ENCODE results near the gene HIVEP2. TPM values are rescaled to one million over a fixed set of nuclear protein-coding genes. Genes with fewer than 3 reads are reported as not detected.

HIVEP2 gene
- total RNA-seq, 2 donors from 2014 or later, result 25.8 to 30.8 TPM

DNA sequence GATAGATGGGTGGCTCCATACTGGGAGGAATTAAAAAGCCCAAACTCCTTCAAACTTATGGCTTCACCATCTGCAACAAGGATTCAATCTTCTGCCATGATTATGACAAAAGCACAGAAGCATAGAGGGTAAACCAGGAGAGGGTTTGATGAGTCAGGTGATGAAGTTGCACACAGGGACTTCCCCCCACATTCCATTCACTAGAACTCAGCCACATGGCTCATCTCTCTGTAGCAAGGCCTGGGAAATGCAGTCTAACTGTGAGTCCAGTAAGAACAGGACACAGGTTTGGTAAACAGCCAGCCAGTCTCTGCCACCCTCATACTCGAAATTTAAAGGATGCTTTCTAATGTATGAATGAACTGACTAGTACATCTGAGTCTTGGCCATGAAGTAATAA lies 142.9 kb downstream of the HIVEP2 start:
- no peaks in the 10 kb centered on the region for H3K27me3 Mint-ChIP-seq (ENCODE audit: low read depth)
- DNase-seq (peak; percentile 63 to 68), ATAC-seq (replicated peaks in 1 of 2) (peak; percentile 93 to 95)
- peaks cover 10 to 17% of the 10 kb centered on the region in 2 donors for H3K36me3 Mint-ChIP-seq (ENCODE audit: insufficient read depth in 2 of 2)
- peaks cover 91% of the 10 kb centered on the region for H3K4me1 Mint-ChIP-seq (ENCODE audit: low read depth)
- H3K4me3 Mint-ChIP-seq, result peak overlapping the region; percentile 61 to 90
- peaks cover 2 to 3% of the 10 kb centered on the region in 2 donors for H3K9me3 Mint-ChIP-seq
- peak overlapping the region; percentile 99 for H3K27ac Mint-ChIP-seq

GRCh38 chr6:142800240-142800639 lies 144.7 kb downstream of the HIVEP2 start:
- H3K27ac Mint-ChIP-seq, result peak overlapping the region; percentile 80
- ATAC-seq (replicated peaks in 1 of 2), result no peak
- DNase-seq, result no peak
- peaks cover 90% of the 10 kb centered on the region for H3K4me1 Mint-ChIP-seq (ENCODE audit: low read depth)
- H3K9me3 Mint-ChIP-seq, result peaks cover 2 to 3% of the 10 kb centered on the region in 2 donors
- H3K27me3 Mint-ChIP-seq (ENCODE audit: low read depth), result no peaks in the 10 kb centered on the region
- H3K4me3 Mint-ChIP-seq, result no peak overlapping the region
- H3K36me3 Mint-ChIP-seq (ENCODE audit: insufficient read depth in 2 of 2), result peaks cover 7 to 13% of the 10 kb centered on the region in 2 donors

GRCh38 chr6:142799639-142800038 lies 145.3 kb downstream of the HIVEP2 start:
- Mint-ChIP-seq H3K4me3 (no peak overlapping the region), H3K27me3 (ENCODE audit: low read depth) (no peaks in the 10 kb centered on the region), H3K36me3 (ENCODE audit: insufficient read depth in 2 of 2) (peaks cover 7 to 13% of the 10 kb centered on the region in 2 donors), H3K27ac (no peak overlapping the region), H3K4me1 (ENCODE audit: low read depth) (peaks cover 84% of the 10 kb centered on the region), H3K9me3 (peaks cover 2 to 3% of the 10 kb centered on the region in 2 donors)
- ATAC-seq (replicated peaks in 1 of 2) (no peak), DNase-seq (no peak)

- Mint-ChIP-seq H3K36me3 (ENCODE audit: insufficient read depth in 2 of 2) (peaks cover 5 to 13% of the 10 kb centered on the region in 2 donors), H3K4me1 (ENCODE audit: low read depth) (peaks cover 64% of the 10 kb centered on the region), H3K27ac (no peak overlapping the region), H3K27me3 (ENCODE audit: low read depth) (no peaks in the 10 kb centered on the region), H3K4me3 (no peak overlapping the region), H3K9me3 (peaks cover 2 to 3% of the 10 kb centered on the region in 2 donors)
- no peak for DNase-seq
- no peak for ATAC-seq (replicated peaks in 1 of 2)
Measured at GRCh38 chr6:142797159-142797558, 147.8 kb downstream of the HIVEP2 start.

- no peaks in the 10 kb centered on the region for H3K9me3 Mint-ChIP-seq
- peak overlapping the region; percentile 66 for H3K27ac Mint-ChIP-seq
- H3K27me3 Mint-ChIP-seq (ENCODE audit: low read depth), result no peaks in the 10 kb centered on the region
- no peak for DNase-seq
- peaks cover 4 to 14% of the 10 kb centered on the region in 2 donors for H3K36me3 Mint-ChIP-seq (ENCODE audit: insufficient read depth in 2 of 2)
- H3K4me1 Mint-ChIP-seq (ENCODE audit: low read depth), result peaks cover 62% of the 10 kb centered on the region
- ATAC-seq (replicated peaks in 1 of 2), result no peak
- peak overlapping the region in 1 of 2 donors; percentile 18 for H3K4me3 Mint-ChIP-seq
Measured at GRCh38 chr6:142796571-142796970, 148.4 kb downstream of the HIVEP2 start.

DNA sequence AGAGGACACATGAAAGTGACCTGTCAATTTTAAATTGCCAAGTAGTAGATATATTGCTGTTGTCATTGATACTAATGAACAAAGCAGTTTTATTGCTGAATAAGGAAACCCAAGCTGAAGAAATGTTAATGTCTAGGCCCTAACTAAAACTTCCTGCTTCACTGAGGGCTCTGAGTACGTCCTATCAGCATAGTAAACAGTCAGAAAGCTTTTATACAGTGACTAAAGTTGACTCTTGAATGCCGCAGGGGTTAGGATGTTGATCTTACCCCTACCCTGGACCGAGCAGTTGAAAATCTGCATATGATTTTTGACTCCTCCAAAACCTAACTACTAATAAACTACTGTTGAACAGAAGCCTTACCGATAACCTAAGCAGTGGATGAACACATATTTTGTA lies 149.0 kb downstream of the HIVEP2 start:
- H3K27ac Mint-ChIP-seq, result peak overlapping the region; percentile 72
- H3K4me3 Mint-ChIP-seq, result no peak overlapping the region
- ATAC-seq (replicated peaks in 1 of 2) (no peak), DNase-seq (no peak)
- peaks cover 2 to 12% of the 10 kb centered on the region in 2 donors for H3K36me3 Mint-ChIP-seq (ENCODE audit: insufficient read depth in 2 of 2)
- peaks cover 58% of the 10 kb centered on the region for H3K4me1 Mint-ChIP-seq (ENCODE audit: low read depth)
- H3K27me3 Mint-ChIP-seq (ENCODE audit: low read depth), result no peaks in the 10 kb centered on the region
- H3K9me3 Mint-ChIP-seq, result no peaks in the 10 kb centered on the region

DNA sequence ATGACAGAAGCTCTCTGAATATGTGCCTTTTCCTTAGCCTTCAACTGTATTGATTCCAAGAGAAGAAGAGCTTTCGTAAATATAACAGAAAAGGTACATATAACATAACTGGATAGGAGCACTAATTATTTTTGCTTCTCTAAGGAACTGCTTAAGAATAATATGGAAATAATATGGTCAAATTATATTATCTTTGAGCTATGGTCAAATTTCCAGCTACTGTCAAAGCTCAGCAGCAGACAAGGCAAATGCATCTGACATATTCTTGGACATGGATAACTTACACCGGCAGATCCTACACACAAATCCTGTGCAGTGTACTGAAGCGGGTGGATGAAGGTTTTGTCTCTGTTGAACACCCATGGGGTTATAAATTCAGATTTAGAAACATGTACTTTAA lies 150.6 kb downstream of the HIVEP2 start:
- Mint-ChIP-seq H3K4me1 (ENCODE audit: low read depth) (peaks cover 54% of the 10 kb centered on the region), H3K9me3 (no peaks in the 10 kb centered on the region), H3K27ac (no peak overlapping the region)

GRCh38 chr6:142790257-142790656 lies 154.7 kb downstream of the HIVEP2 start:
- Mint-ChIP-seq H3K36me3 (ENCODE audit: insufficient read depth in 2 of 2) (peaks cover 2 to 11% of the 10 kb centered on the region in 2 donors), H3K4me3 (no peak overlapping the region), H3K4me1 (ENCODE audit: low read depth) (peaks cover 57% of the 10 kb centered on the region), H3K27ac (peak overlapping the region; percentile 79), H3K27me3 (ENCODE audit: low read depth) (no peaks in the 10 kb centered on the region), H3K9me3 (no peaks in the 10 kb centered on the region)
- DNase-seq (no peak), ATAC-seq (replicated peaks in 1 of 2) (no peak)

More for the DNA sequence above, 150.6 kb downstream of the HIVEP2 start:
- no peak overlapping the region for H3K4me3 Mint-ChIP-seq
- peaks cover 2 to 10% of the 10 kb centered on the region in 2 donors for H3K36me3 Mint-ChIP-seq (ENCODE audit: insufficient read depth in 2 of 2)
- ATAC-seq (replicated peaks in 1 of 2), result no peak
- no peak for DNase-seq
- no peaks in the 10 kb centered on the region for H3K27me3 Mint-ChIP-seq (ENCODE audit: low read depth)

DNA sequence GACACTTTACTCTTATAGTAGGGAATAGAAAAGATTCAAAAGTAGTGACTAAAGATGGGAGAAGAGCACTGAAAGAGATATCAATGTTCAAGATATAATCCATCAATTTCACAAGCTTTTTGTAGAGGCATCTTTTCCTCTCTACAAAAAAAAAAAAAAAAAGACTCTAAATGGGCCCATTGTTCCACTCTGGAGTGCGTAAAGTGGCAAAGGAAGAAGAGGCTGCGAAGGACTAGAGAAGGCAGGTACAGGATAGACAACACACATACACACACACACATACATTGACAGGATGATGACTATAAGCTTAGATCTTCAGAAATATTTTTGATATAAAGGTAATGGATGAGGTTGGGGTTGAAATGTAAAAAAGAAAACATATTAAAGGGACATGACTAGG lies 157.6 kb downstream of the HIVEP2 start:
- Mint-ChIP-seq H3K27me3 (ENCODE audit: low read depth) (no peaks in the 10 kb centered on the region), H3K36me3 (ENCODE audit: insufficient read depth in 2 of 2) (peaks cover 2 to 13% of the 10 kb centered on the region in 2 donors), H3K9me3 (no peaks in the 10 kb centered on the region), H3K27ac (peak overlapping the region; percentile 79), H3K4me1 (ENCODE audit: low read depth) (peaks cover 72% of the 10 kb centered on the region), H3K4me3 (no peak overlapping the region)
- DNase-seq (no peak), ATAC-seq (replicated peaks in 1 of 2) (no peak)

DNA sequence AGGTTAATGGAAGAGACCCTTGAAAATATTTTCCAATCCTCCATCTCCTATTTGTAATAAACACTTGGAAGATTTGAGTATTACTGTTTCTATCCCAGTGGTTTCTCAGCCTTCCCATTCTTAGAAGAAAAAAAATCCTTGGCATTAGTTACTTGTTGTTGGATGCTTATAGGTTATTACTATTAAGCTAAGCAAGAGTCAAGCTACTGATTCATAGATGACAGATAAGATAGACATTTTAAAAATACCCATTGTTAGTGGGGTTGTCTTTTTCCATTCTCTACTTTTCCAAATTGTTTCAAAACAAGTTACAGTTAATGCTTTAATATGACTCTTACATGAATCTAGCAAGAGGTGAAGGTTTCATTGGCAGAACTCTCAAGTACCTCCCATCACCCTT lies 158.5 kb downstream of the HIVEP2 start:
- H3K4me3 Mint-ChIP-seq, result no peak overlapping the region

GRCh38 chr6:142784344-142784743 lies 160.6 kb downstream of the HIVEP2 start:
- H3K27me3 Mint-ChIP-seq (ENCODE audit: low read depth), result no peaks in the 10 kb centered on the region
- H3K27ac Mint-ChIP-seq, result peak overlapping the region; percentile 96
- peaks cover 80% of the 10 kb centered on the region for H3K4me1 Mint-ChIP-seq (ENCODE audit: low read depth)
- ATAC-seq (replicated peaks in 1 of 2), result peak; percentile 77 to 83
- DNase-seq, result peak in 1 of 2 donors; percentile 9
- H3K9me3 Mint-ChIP-seq, result no peaks in the 10 kb centered on the region
- H3K36me3 Mint-ChIP-seq (ENCODE audit: insufficient read depth in 2 of 2), result peaks cover 2 to 8% of the 10 kb centered on the region in 2 donors
- peak overlapping the region; percentile 66 for H3K4me3 Mint-ChIP-seq

More for the DNA sequence above, 158.5 kb downstream of the HIVEP2 start:
- no peaks in the 10 kb centered on the region for H3K9me3 Mint-ChIP-seq
- peaks cover 2 to 10% of the 10 kb centered on the region in 2 donors for H3K36me3 Mint-ChIP-seq (ENCODE audit: insufficient read depth in 2 of 2)
- peaks cover 76% of the 10 kb centered on the region for H3K4me1 Mint-ChIP-seq (ENCODE audit: low read depth)
- H3K27me3 Mint-ChIP-seq (ENCODE audit: low read depth), result no peaks in the 10 kb centered on the region
- ATAC-seq (replicated peaks in 1 of 2) (no peak), DNase-seq (no peak)
- peak overlapping the region; percentile 82 for H3K27ac Mint-ChIP-seq

GRCh38 chr6:142783499-142783898 lies 161.5 kb downstream of the HIVEP2 start:
- peak overlapping the region; percentile 60 for H3K27ac Mint-ChIP-seq
- DNase-seq (no peak), ATAC-seq (replicated peaks in 1 of 2) (no peak)
- peaks cover 2 to 10% of the 10 kb centered on the region in 2 donors for H3K36me3 Mint-ChIP-seq (ENCODE audit: insufficient read depth in 2 of 2)
- H3K9me3 Mint-ChIP-seq, result no peaks in the 10 kb centered on the region
- no peaks in the 10 kb centered on the region for H3K27me3 Mint-ChIP-seq (ENCODE audit: low read depth)
- H3K4me3 Mint-ChIP-seq, result no peak overlapping the region
- peaks cover 75% of the 10 kb centered on the region for H3K4me1 Mint-ChIP-seq (ENCODE audit: low read depth)

- Mint-ChIP-seq H3K36me3 (ENCODE audit: insufficient read depth in 2 of 2) (peaks cover 2 to 6% of the 10 kb centered on the region in 2 donors), H3K27ac (peak overlapping the region; percentile 76), H3K27me3 (ENCODE audit: low read depth) (no peaks in the 10 kb centered on the region), H3K4me3 (peak overlapping the region in 1 of 2 donors; percentile 47), H3K9me3 (no peaks in the 10 kb centered on the region), H3K4me1 (ENCODE audit: low read depth) (peaks cover 53% of the 10 kb centered on the region)
- DNase-seq (no peak), ATAC-seq (replicated peaks in 1 of 2) (no peak)
Measured at GRCh38 chr6:142781129-142781528, 163.8 kb downstream of the HIVEP2 start.

Data from activated T-cell treated with anti-CD3 and anti-CD28 coated beads, Interleukin-2, amount 50 U/mL, for 72 hours (primary cell).